Mesenchymal stem cell (in vitro differentiated cells and primary cell): Measurements from ENCODE around the gene CHRNA4.

Experiments
- DNase-seq: peaks from one replicate; pipeline ENCODE4 v3.0.0-alpha.2; 2013
- H2AFZ ChIP-seq: one replicate; pipeline ENCODE4 v1.6.1; 2013; ENCODE audit warnings: low read depth, mild to moderate bottlenecking, control low read depth, inconsistent platforms, low read length, moderate library complexity
- H2AK5ac ChIP-seq: 2 replicates; pipeline ENCODE4 v1.6.1; 2013; ENCODE audit warnings: low read length, moderate library complexity, mild to moderate bottlenecking, inconsistent platforms; ENCODE audit not compliant: severe bottlenecking
- H2BK120ac ChIP-seq: one replicate; pipeline ENCODE4 v1.6.1; 2013; ENCODE audit warnings: low read depth, mild to moderate bottlenecking, inconsistent platforms, low read length, moderate library complexity
- H2BK12ac ChIP-seq, 2 experiments: one replicate each; pipeline ENCODE4 v1.6.1; 2013; ENCODE audit warnings: inconsistent platforms in 2 of 2, low read length in 2 of 2, mild to moderate bottlenecking in 2 of 2, moderate library complexity in 2 of 2, control low read depth in 1 of 2
- H2BK15ac ChIP-seq: one replicate; pipeline ENCODE4 v1.6.1; 2013; ENCODE audit warnings: mild to moderate bottlenecking, low read depth, inconsistent platforms; ENCODE audit not compliant: poor library complexity, severe bottlenecking
- H2BK5ac ChIP-seq: 2 replicates; pipeline ENCODE4 v1.6.1; 2013; ENCODE audit warnings: low read depth, mild to moderate bottlenecking, low read length, control low read depth, inconsistent platforms; ENCODE audit not compliant: poor library complexity, severe bottlenecking
- H3K14ac ChIP-seq, 2 experiments: one replicate each; pipeline ENCODE4 v1.6.1; 2013; ENCODE audit warnings: inconsistent platforms in 2 of 2, low read length in 2 of 2, control low read depth in 1 of 2, mild to moderate bottlenecking in 1 of 2, moderate library complexity in 1 of 2
- H3K18ac ChIP-seq, 2 experiments: one replicate each; pipeline ENCODE4 v1.6.1; 2013; ENCODE audit warnings: inconsistent platforms in 2 of 2, low read length in 2 of 2, control low read depth in 1 of 2, low read depth in 1 of 2, mild to moderate bottlenecking in 1 of 2
- H3K23ac ChIP-seq, 2 experiments: one replicate each; pipeline ENCODE4 v1.6.1; 2013; ENCODE audit warnings: inconsistent platforms in 2 of 2, low read length in 2 of 2, mild to moderate bottlenecking in 2 of 2, moderate library complexity in 2 of 2, control low read depth in 1 of 2
- H3K27ac ChIP-seq: 2 replicates; pipeline ENCODE4 v1.5.1; 2013; ENCODE audit warnings: mild to moderate bottlenecking, moderate library complexity, low read length, control low read depth, inconsistent platforms; ENCODE audit not compliant: poor library complexity, severe bottlenecking
- H3K27me3 ChIP-seq, 2 experiments: 2 replicates each; pipeline versions ENCODE4 v1.6.1 to v1.7.0; 2013; ENCODE audit warnings: low read length in 2 of 2, mild to moderate bottlenecking in 2 of 2, moderate library complexity in 2 of 2, control low read depth in 1 of 2, inconsistent platforms in 1 of 2; ENCODE audit not compliant: control insufficient read depth in 1 of 2, insufficient read depth in 1 of 2
- H3K36me3 ChIP-seq, 2 experiments: 2 replicates each; pipeline versions ENCODE4 v1.6.1 to v1.7.0; 2013; ENCODE audit warnings: low read length in 2 of 2, control low read depth in 1 of 2, inconsistent platforms in 1 of 2, low read depth in 1 of 2, mild to moderate bottlenecking in 1 of 2; ENCODE audit not compliant: insufficient read depth in 2 of 2, control insufficient read depth in 1 of 2
- H3K4ac ChIP-seq, 2 experiments: one replicate each; pipeline ENCODE4 v1.6.1; 2013; ENCODE audit warnings: inconsistent platforms in 2 of 2, low read length in 2 of 2, mild to moderate bottlenecking in 2 of 2, moderate library complexity in 2 of 2, control low read depth in 1 of 2, low read depth in 1 of 2
- H3K4me1 ChIP-seq: 2 replicates; pipeline ENCODE4 v1.6.1; 2013; ENCODE audit warnings: low read depth, low read length, control low read depth; ENCODE audit not compliant: control insufficient read depth, insufficient read depth
- H3K4me2 ChIP-seq: 2 replicates; pipeline ENCODE4 v1.6.1; 2013; ENCODE audit warnings: low read length, mild to moderate bottlenecking, inconsistent platforms; ENCODE audit not compliant: poor library complexity, severe bottlenecking
- H3K4me3 ChIP-seq, 2 experiments: 2 replicates each; pipeline versions ENCODE4 v1.5.1 to v1.7.0; 2013; ENCODE audit warnings: low read length in 2 of 2, mild to moderate bottlenecking in 2 of 2, control low read depth in 1 of 2, low read depth in 1 of 2; ENCODE audit not compliant: insufficient read depth in 1 of 2
- H3K79me1 ChIP-seq: replicated peaks from 2 replicates; pipeline ENCODE4 v1.6.1; 2013; ENCODE audit warnings: mild to moderate bottlenecking, control low read depth, low read length, inconsistent platforms; ENCODE audit not compliant: poor library complexity, severe bottlenecking
- H3K9ac ChIP-seq: 2 replicates; pipeline ENCODE4 v1.7.0; 2013; ENCODE audit warnings: mild to moderate bottlenecking, low read length, moderate library complexity
- H3K9me3 ChIP-seq: 2 replicates; pipeline ENCODE4 v1.7.0; 2013; ENCODE audit warnings: mild to moderate bottlenecking, low read length; ENCODE audit not compliant: control insufficient read depth
- H4K8ac ChIP-seq: one replicate; pipeline ENCODE4 v1.6.1; 2013; ENCODE audit warnings: inconsistent platforms, mild to moderate bottlenecking, low read length, moderate library complexity
- H4K91ac ChIP-seq: one replicate; pipeline ENCODE4 v1.6.1; 2013; ENCODE audit warnings: mild to moderate bottlenecking, low read length, inconsistent platforms
- WGBS: methylation state at CpG from one replicate; pipeline ENCODE4 v1.1.7; 2013; ENCODE audit warnings: mixed read lengths; 5-methylcytosine and 5-hydroxymethylcytosine counted together

CHRNA4 gene

GRCh38 chr20:63325554-63326313, 35.4 kb downstream of the CHRNA4 start:
- 82% methylated on average over 8 of the region's 8 CpGs for WGBS
- peaks cover 21 to 53% of the 10 kb centered on the region in 2 experiments for H3K27me3 ChIP-seq
- H2BK5ac ChIP-seq: no peak overlapping the region
- H3K36me3 ChIP-seq: no peaks in the 10 kb centered on the region
- H4K8ac ChIP-seq: no peak overlapping the region
- no peak overlapping the region for H3K14ac ChIP-seq
- no peak overlapping the region for H2AFZ ChIP-seq
- no peak overlapping the region for H2BK12ac ChIP-seq
- no peaks in the 10 kb centered on the region for H3K79me1 ChIP-seq
- no peak overlapping the region for H2BK15ac ChIP-seq
- no peak overlapping the region for H3K18ac ChIP-seq
- H3K9me3 ChIP-seq: no peaks in the 10 kb centered on the region
- peaks cover 2% of the 10 kb centered on the region for H3K4me1 ChIP-seq
- H3K9ac ChIP-seq: no peak overlapping the region
- H2AK5ac ChIP-seq: no peak overlapping the region
- no peak overlapping the region for H3K4ac ChIP-seq
- no peak overlapping the region for H3K23ac ChIP-seq
- H3K27ac ChIP-seq: no peak overlapping the region
- H2BK120ac ChIP-seq: no peak overlapping the region
- H3K4me2 ChIP-seq: no peak overlapping the region
- no peak for DNase-seq
- no peak overlapping the region for H3K4me3 ChIP-seq
- no peak overlapping the region for H4K91ac ChIP-seq

DNA sequence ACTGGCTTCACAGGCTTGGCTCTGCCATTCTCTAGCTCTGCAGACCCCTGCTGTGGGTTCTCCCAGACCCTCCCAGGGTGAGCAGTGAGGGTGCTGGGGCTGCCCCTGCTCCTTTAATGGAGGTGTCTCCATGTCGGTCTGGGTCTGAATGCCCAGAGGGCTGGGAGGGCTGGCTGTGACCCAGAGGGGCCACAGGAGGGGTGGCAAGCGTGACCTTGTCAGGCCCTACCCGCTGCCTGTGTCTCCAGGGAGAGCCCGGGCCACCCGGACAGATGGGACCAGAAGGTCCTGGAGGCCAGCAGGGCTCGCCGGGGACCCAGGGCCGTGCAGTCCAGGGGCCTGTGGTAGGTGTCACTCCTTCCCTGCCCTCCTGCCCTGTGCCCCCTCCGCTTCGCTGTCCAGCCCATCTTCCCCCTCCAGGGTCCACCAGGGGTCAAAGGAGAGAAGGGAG, 36.1 kb downstream of the CHRNA4 start:
- WGBS: 82% methylated on average over 8 of the region's 10 CpGs
- no peak overlapping the region for H3K23ac ChIP-seq

GRCh38 chr20:63323357-63323981, 37.7 kb downstream of the CHRNA4 start:
- Histone ChIP-seq H2AFZ (no peak overlapping the region), H3K9ac (no peak overlapping the region), H3K9me3 (no peaks in the 10 kb centered on the region), H3K27ac (no peak overlapping the region), H3K14ac (no peak overlapping the region), H3K4me3 (no peak overlapping the region), H3K36me3 (no peaks in the 10 kb centered on the region), H4K91ac (no peak overlapping the region), H3K79me1 (no peaks in the 10 kb centered on the region), H3K4me1 (no peaks in the 10 kb centered on the region), H2BK5ac (no peak overlapping the region), H3K4ac (no peak overlapping the region), H3K27me3 (peaks cover 21 to 66% of the 10 kb centered on the region in 2 experiments), H2AK5ac (no peak overlapping the region), H2BK15ac (no peak overlapping the region), H2BK120ac (no peak overlapping the region), H3K23ac (no peak overlapping the region), H3K18ac (no peak overlapping the region), H2BK12ac (no peak overlapping the region), H3K4me2 (no peak overlapping the region), H4K8ac (no peak overlapping the region)
- 74% methylated on average over 18 of the region's 18 CpGs for WGBS
- DNase-seq: no peak

More for the DNA sequence above, 36.1 kb downstream of the CHRNA4 start:
- H3K4me2 ChIP-seq: no peak overlapping the region
- H2AFZ ChIP-seq: no peak overlapping the region
- no peak overlapping the region for H4K8ac ChIP-seq
- no peaks in the 10 kb centered on the region for H3K9me3 ChIP-seq
- no peak overlapping the region for H2BK120ac ChIP-seq
- H3K18ac ChIP-seq: no peak overlapping the region
- H2BK5ac ChIP-seq: no peak overlapping the region
- H3K4me1 ChIP-seq: peaks cover 2% of the 10 kb centered on the region
- no peak for DNase-seq
- H3K9ac ChIP-seq: no peak overlapping the region
- H3K36me3 ChIP-seq: no peaks in the 10 kb centered on the region
- no peak overlapping the region for H2BK15ac ChIP-seq
- H3K4me3 ChIP-seq: no peak overlapping the region
- peaks cover 21 to 57% of the 10 kb centered on the region in 2 experiments for H3K27me3 ChIP-seq
- H2BK12ac ChIP-seq: no peak overlapping the region
- H4K91ac ChIP-seq: no peak overlapping the region
- H2AK5ac ChIP-seq: no peak overlapping the region
- H3K14ac ChIP-seq: no peak overlapping the region
- H3K27ac ChIP-seq: no peak overlapping the region
- H3K4ac ChIP-seq: no peak overlapping the region
- H3K79me1 ChIP-seq: no peaks in the 10 kb centered on the region

DNA sequence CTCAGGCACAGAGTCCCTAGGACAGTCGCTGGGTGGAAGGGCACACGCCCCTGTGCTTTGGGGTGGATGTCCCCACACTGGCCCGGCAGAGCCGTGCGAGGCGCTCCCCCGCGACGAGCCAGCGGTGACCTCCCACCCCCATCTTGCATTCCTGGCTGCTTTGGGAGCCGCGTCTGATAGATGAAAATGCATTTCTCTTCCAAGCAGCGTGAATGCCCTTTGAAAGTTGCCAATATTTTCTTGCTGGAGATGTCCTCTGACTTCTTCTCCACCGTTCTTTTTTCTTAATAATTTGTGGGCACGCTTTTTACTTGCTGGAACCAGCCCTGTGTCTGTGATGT, 38.2 kb downstream of the CHRNA4 start:
- no peak overlapping the region for H2BK15ac ChIP-seq
- H3K9me3 ChIP-seq: no peaks in the 10 kb centered on the region
- H3K79me1 ChIP-seq: no peaks in the 10 kb centered on the region
- H3K4me1 ChIP-seq: no peaks in the 10 kb centered on the region
- H3K23ac ChIP-seq: no peak overlapping the region
- no peak overlapping the region for H3K4me3 ChIP-seq
- H2BK12ac ChIP-seq: no peak overlapping the region
- no peak overlapping the region for H3K4me2 ChIP-seq
- H2AK5ac ChIP-seq: no peak overlapping the region
- H4K8ac ChIP-seq: no peak overlapping the region
- H2BK5ac ChIP-seq: no peak overlapping the region
- H3K4ac ChIP-seq: no peak overlapping the region
- H2BK120ac ChIP-seq: no peak overlapping the region
- H3K14ac ChIP-seq: no peak overlapping the region
- H3K9ac ChIP-seq: no peak overlapping the region
- no peak overlapping the region for H3K27ac ChIP-seq
- H3K27me3 ChIP-seq: peaks cover 21 to 61% of the 10 kb centered on the region in 2 experiments
- WGBS: 70% methylated on average over 15 of the region's 15 CpGs
- no peak overlapping the region for H2AFZ ChIP-seq
- no peak for DNase-seq
- H3K18ac ChIP-seq: no peak overlapping the region
- H4K91ac ChIP-seq: no peak overlapping the region
- H3K36me3 ChIP-seq: no peaks in the 10 kb centered on the region
